HG02571 (cell line): ENCODE data around the gene ROCK1.
"Not testable (repeated sequence)": the region's sequence is repeated elsewhere in the genome, so short reads cannot be mapped to it uniquely, and the experiment has no call there.

Experiments
- ATAC-seq: cut with Tn5 transposase; IDR thresholded peaks from one replicate; pipeline ENCODE4 v1.9.1; 2021; ENCODE audit warnings: mild to moderate bottlenecking, moderate library complexity; ENCODE audit not compliant: unreplicated experiment

ROCK1 gene

GRCh38 chr18:21111346-21112139 is at the start of gene ROCK1:
Gene ROCK1, minus strand, starts transcription at chr18:21111813. Its CDS starts 903 bp downstream, at chr18:21110910.
- peak; percentile 94 for ATAC-seq

- ATAC-seq: no peak
These were observed 43.8 kb upstream of the ROCK1 start for GRCh38 chr18:21155443-21155842.

GRCh38 chr18:21146016-21146415 is 34.4 kb upstream of the ROCK1 start:
- ATAC-seq: no peak

- no peak for ATAC-seq
These were observed 33.8 kb upstream of the ROCK1 start for GRCh38 chr18:21145371-21145770.

DNA sequence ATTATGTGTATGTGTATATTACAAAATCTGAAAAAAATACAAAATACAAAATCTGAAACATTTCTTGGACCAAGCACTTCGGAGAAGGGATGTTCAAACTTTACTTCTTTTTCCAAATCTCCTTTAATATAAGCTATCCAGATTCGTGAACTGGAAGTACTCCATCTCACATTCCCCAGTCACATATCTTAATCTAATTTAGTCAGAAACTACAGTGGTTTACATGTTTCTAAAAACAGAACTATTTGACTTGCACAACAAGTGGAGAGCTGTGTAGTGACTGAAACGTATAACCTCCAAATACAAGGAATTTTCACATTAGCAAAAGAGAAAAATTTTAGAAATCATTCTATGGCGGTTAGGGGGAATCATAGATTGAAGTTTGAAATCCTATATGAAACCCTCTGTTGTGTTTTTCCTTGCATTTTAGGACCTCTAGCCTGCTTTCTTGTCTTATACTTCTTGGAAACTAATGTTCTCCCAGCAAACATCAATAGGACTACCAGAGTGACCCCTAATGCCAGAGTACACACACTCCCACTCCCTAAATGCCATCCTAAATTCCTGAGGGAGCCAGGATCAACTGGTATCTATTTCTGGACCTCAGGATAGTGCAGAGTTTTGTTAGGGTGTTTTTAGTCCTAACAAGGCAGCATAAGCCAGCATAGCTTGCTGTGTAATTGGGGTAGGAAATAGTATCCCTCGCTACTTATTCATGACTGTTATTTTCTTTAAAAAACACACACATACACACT is 30.2 kb upstream of the ROCK1 start:
- no peak for ATAC-seq

DNA sequence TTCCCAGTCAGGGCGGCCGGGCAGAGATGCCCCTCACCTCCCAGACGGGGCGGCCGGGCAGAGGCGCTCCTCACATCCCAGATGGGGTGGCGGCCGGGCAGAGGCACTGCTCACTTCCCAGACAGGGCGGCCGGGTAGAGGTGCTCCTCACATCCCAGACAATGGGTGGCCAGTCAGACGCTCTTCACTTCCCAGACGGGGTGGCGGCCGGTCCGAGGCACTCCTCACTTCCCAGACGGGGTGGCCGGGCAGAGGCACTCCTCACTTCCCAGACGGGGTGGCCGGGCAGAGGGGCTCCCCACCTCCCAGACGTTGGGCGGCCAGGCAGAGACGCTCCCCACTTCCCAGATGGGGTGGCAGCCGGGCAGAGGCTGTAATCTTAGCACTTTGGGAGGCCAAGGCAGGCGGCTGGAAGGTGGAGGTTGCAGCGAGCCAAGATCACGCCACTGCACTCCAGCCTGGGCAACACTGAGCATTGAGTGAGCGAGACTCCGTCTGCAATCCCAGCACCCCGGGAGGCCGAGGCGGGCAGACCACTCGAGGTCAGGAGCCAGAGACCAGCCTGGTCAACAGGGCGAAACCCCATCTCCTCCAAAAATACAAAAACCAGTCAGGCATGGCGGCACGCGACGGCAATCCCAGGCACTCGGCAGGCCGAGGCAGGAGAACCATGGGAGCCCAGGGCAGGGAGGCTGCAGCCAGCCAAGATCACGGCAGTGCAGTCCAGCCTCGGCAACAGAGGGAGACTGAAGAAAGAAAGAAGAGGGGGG is 26.3 kb upstream of the ROCK1 start:
- not testable (repeated sequence) for ATAC-seq

- ATAC-seq: no peak
These were observed 23.3 kb upstream of the ROCK1 start for GRCh38 chr18:21134895-21135294.

- ATAC-seq: no peak
These were observed 20.8 kb upstream of the ROCK1 start for GRCh38 chr18:21132398-21132918.

- no peak for ATAC-seq
These were observed 20.1 kb upstream of the ROCK1 start for GRCh38 chr18:21131698-21132227.

DNA sequence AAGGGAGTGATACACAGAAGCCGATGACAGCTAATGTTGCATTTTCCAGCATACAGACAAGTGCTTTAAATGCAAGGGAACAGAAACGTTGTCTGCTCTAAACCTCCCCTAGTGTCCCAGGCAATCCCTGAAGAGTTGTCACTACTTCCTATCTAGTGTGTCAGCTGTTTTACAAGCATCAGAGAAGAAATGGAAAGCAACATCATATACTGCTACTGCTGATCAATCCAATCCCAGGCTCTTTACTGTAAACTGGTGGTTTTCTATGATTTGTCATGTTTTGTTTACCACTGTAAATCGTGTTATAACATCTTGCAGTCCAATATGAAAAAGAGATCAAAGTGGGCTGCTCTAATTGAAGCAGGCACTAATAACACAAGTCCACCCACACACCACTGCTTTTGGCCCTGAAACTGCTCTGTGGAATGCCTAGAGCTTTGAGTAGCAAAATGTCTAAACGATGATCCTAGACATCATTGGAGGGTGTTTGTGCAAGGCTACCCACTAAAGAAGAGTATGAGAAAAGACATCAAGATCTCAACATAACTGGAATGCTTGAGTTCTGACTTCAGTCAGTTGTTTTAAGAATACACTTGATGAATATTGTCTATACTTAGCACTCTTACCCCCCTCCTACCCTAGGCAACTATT is 18.1 kb upstream of the ROCK1 start:
- ATAC-seq: no peak

- no peak for ATAC-seq
These were observed 11.8 kb upstream of the ROCK1 start for GRCh38 chr18:21123290-21123926.

- ATAC-seq: no peak
These were observed 7.2 kb upstream of the ROCK1 start for GRCh38 chr18:21118806-21119205.

DNA sequence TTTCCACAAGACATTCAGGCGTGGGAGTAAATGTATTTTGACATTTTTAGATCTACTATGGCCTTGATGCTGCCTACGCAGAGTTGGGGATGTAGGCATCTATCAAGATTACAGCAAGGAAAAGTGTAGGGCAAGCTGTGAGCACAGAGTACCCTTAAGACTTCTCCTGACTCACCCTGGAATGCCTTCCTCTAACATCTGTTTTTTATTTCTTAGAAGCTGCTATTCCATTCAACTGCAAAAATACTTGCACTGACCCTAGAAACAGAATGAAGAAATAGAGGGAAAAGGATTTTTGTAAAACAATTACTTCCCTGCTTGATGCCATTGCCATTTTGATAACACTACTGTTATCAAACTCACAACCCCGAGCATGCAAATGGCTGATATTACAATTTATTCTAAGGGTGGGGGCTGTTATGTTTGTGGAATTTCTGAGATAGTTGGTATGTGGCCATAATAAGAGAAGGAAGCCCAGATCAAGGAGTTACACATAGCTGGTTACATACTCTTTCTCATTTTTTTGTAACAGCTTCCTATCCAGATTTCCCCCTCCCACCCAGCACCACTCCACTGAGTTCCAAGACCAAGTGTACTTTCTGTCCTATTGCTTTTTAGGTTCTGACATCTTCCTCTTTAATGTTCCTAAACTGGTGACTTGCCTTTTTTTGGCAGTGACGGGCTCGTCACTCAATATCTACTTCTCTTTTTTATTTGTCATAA is 6.0 kb upstream of the ROCK1 start:
- ATAC-seq: no peak

GRCh38 chr18:21115519-21116411 is 4.2 kb upstream of the ROCK1 start:
- no peak for ATAC-seq

- no peak for ATAC-seq
These were observed 1.0 kb upstream of the ROCK1 start for GRCh38 chr18:21112543-21113105.

DNA sequence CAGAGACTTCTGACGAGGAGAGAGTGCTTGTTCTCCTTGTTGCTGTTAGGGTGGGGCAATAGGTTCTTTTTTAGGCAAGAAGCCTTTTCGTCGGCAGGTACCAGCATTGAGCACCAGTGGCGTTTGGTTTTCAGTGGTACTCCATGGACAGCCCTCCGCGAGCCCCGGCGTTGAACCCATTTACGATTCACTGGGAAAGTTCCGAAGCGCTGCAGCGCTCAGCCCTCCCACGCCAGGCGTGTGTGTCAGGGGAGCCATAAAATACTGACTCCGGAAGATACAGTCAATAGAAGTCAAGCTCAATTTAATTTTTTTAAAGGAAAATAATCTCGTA is 494 bp upstream of the ROCK1 start:
- ATAC-seq: peak; percentile 19

GRCh38 chr18:21110713-21111345 is 784 bp downstream of the ROCK1 start:
- peak; percentile 28 for ATAC-seq
